ENCODE results near the gene VEZT.

GRCh38 chr12:95266254-95266653, 48.6 kb downstream of the VEZT start:
- TF ChIP-seq, protein P1, sequence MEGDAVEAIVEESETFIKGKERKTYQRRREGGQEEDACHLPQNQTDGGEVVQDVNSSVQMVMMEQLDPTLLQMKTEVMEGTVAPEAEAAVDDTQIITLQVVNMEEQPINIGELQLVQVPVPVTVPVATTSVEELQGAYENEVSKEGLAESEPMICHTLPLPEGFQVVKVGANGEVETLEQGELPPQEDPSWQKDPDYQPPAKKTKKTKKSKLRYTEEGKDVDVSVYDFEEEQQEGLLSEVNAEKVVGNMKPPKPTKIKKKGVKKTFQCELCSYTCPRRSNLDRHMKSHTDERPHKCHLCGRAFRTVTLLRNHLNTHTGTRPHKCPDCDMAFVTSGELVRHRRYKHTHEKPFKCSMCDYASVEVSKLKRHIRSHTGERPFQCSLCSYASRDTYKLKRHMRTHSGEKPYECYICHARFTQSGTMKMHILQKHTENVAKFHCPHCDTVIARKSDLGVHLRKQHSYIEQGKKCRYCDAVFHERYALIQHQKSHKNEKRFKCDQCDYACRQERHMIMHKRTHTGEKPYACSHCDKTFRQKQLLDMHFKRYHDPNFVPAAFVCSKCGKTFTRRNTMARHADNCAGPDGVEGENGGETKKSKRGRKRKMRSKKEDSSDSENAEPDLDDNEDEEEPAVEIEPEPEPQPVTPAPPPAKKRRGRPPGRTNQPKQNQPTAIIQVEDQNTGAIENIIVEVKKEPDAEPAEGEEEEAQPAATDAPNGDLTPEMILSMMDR (conservative IDR thresholded peaks at IDR 0.05 in 1 of 2, IDR thresholded peaks at IDR 0.05 in 1 of 2; ENCODE audit: extremely low read depth in 1 of 2, insufficient read depth in 1 of 2, low read depth in 1 of 2, low read length in 2 of 2) = no peak
- TF ChIP-seq EZH2 (IDR thresholded peaks at IDR 0.05; ENCODE audit: borderline replicate concordance, low read length) = no peak
